OCI-LY7 (cell line): ENCODE measurements around the gene CBR3.

ENCODE experiments used
- EZH2phosphoT487 ChIP-seq: fragments of 200-600 bp; sonication (generic); IDR thresholded peaks from 2 replicates; pipeline ENCODE4 v1.6.1; 2018; ENCODE audit warnings: low read depth, borderline replicate concordance, mild to moderate bottlenecking, mixed run types, antibody characterized with exemption, low read length, moderate library complexity, mixed read lengths
- TF ChIP-seq, protein P1 (sequence below): fragments of 200-600 bp; sonication (generic); conservative IDR thresholded peaks from 2 replicates; pipeline ENCODE4 v1.5.1; 2014; ENCODE audit warnings: mild to moderate bottlenecking, antibody characterized with exemption, low read length, moderate library complexity, mixed read lengths

DNA sequence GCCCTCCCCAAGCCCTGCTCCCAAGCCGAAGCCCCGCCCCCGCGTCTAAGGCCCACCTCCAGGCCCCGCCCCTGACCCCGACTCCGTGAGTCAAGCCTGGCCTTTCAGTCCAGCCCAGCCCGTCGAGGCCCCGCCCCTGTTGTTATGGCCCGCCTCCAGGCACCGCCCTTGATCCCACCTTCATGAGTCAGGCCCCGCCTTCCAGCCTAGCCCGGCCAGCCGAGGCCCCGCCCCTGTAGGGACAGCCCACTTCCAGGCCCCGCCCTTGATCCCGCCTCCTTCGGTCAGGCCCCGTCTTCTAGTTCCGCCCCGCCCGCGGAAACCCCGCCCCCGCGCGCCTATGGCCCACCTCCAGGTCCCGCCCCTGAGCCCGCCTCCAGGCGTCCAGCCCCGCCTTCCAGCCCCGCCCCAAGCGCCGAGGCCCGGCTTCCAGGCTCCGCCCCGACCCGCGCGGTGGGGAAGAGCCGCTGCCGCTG, 21.5 kb downstream of the CBR3 start:
- TF ChIP-seq, protein P1, sequence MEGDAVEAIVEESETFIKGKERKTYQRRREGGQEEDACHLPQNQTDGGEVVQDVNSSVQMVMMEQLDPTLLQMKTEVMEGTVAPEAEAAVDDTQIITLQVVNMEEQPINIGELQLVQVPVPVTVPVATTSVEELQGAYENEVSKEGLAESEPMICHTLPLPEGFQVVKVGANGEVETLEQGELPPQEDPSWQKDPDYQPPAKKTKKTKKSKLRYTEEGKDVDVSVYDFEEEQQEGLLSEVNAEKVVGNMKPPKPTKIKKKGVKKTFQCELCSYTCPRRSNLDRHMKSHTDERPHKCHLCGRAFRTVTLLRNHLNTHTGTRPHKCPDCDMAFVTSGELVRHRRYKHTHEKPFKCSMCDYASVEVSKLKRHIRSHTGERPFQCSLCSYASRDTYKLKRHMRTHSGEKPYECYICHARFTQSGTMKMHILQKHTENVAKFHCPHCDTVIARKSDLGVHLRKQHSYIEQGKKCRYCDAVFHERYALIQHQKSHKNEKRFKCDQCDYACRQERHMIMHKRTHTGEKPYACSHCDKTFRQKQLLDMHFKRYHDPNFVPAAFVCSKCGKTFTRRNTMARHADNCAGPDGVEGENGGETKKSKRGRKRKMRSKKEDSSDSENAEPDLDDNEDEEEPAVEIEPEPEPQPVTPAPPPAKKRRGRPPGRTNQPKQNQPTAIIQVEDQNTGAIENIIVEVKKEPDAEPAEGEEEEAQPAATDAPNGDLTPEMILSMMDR = no peak
- TF ChIP-seq EZH2phosphoT487 = no peak
